NK-92 (cell line): Measurements from ENCODE around the gene UPF2.

Source experiments
- DNase-seq: peaks from one replicate; lab custom pipeline; 2025; ENCODE audit not compliant: unreplicated experiment; lab: John Stamatoyannopoulos, UW

UPF2 gene

DNA sequence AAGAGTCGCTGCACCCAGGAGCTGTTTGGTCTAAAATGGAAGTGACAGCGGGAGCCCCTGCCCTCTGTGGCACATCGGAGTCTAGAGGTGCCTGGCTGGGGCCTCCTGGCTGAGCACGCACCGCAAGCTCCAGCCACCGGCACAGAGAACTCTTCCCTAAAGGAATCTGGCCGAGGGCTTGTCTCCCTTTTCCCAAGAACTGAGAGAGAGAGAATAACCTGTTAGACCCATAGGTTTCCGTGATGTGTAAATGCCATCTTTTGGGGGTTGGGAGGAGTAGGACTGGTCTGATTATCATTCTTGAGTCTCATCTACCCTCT is 172.2 kb downstream of the UPF2 start:
- no peak for DNase-seq
